KMS-11 (cell line): Measurements from ENCODE around the gene DXO.

Source experiments
- H2AFZ ChIP-seq: fragments of 200-600 bp; sonication (generic); 2 replicates; pipeline ENCODE4 v1.6.1; 2016; ENCODE audit warnings: antibody characterized with exemption, mixed run types, low read depth
- H3K27ac ChIP-seq: fragments of 200-600 bp; sonication (generic); 2 replicates; pipeline ENCODE4 v1.6.1; 2016; ENCODE audit warnings: mild to moderate bottlenecking, mixed run types
- H3K27me3 ChIP-seq: fragments of 200-600 bp; sonication (generic); 2 replicates; pipeline ENCODE4 v1.6.1; 2017; ENCODE audit warnings: mild to moderate bottlenecking, low read depth, mixed run types, moderate library complexity; ENCODE audit not compliant: insufficient read depth
- H3K36me3 ChIP-seq: fragments of 200-600 bp; sonication (generic); 2 replicates; pipeline ENCODE4 v1.6.1; 2017; ENCODE audit warnings: mild to moderate bottlenecking, mixed run types; ENCODE audit not compliant: insufficient read depth
- H3K4me1 ChIP-seq: fragments of 200-600 bp; sonication (generic); 2 replicates; pipeline ENCODE4 v1.6.1; 2016; ENCODE audit warnings: mild to moderate bottlenecking, low read depth, mixed run types; ENCODE audit not compliant: poor library complexity, severe bottlenecking
- H3K4me2 ChIP-seq: fragments of 200-600 bp; sonication (generic); 2 replicates; pipeline ENCODE4 v1.7.0; 2016; ENCODE audit warnings: mild to moderate bottlenecking, mixed run types
- H3K4me3 ChIP-seq: fragments of 200-600 bp; sonication (generic); IDR thresholded peaks from 2 replicates; pipeline ENCODE4 v1.6.1; 2017; ENCODE audit warnings: low read depth, low read length, mixed read lengths; ENCODE audit not compliant: insufficient read depth
- H3K79me2 ChIP-seq: fragments of 200-600 bp; sonication (generic); 2 replicates; pipeline ENCODE4 v1.6.1; 2016; ENCODE audit warnings: low read depth, mixed run types; ENCODE audit not compliant: insufficient read depth
- H3K9ac ChIP-seq: fragments of 200-600 bp; sonication (generic); 2 replicates; pipeline ENCODE4 v1.6.1; 2016; ENCODE audit warnings: mild to moderate bottlenecking, mixed run types
- H4K20me1 ChIP-seq: fragments of 200-600 bp; sonication (generic); 2 replicates; pipeline ENCODE4 v1.6.1; 2016; ENCODE audit warnings: mild to moderate bottlenecking, mixed run types; ENCODE audit not compliant: insufficient read depth
- TF ChIP-seq, protein P1 (sequence below): fragments of 200-600 bp; sonication (generic); conservative IDR thresholded peaks from 2 replicates; pipeline ENCODE4 v1.6.1; 2017; ENCODE audit warnings: low read depth, mild to moderate bottlenecking, antibody characterized with exemption, low read length, moderate library complexity, mixed read lengths

The DXO gene

GRCh38 chr6:31945507-31946369 is 26.2 kb downstream of the DXO start, which contains the start of gene CFB:
Gene CFB, plus strand, starts transcription at chr6:31946095. Its CDS starts 127 bp downstream, at chr6:31946222.
- H3K4me2 ChIP-seq = no peak within 1 kb of the TSS
- H3K27ac ChIP-seq = no peak within 1 kb of the TSS
- no peak within 1 kb of the TSS for H3K9ac ChIP-seq
- no peaks in the 10 kb centered on the region for H3K36me3 ChIP-seq
- H3K79me2 ChIP-seq = no peaks in the 10 kb centered on the region
- no peak within 1 kb of the TSS for H2AFZ ChIP-seq
- peaks cover 26% of the 10 kb centered on the region for H3K27me3 ChIP-seq
- no peaks in the 10 kb centered on the region for H3K4me1 ChIP-seq
- no peaks in the 10 kb centered on the region for H4K20me1 ChIP-seq
- no peak within 1 kb of the TSS for H3K4me3 ChIP-seq
- TF ChIP-seq, protein P1, sequence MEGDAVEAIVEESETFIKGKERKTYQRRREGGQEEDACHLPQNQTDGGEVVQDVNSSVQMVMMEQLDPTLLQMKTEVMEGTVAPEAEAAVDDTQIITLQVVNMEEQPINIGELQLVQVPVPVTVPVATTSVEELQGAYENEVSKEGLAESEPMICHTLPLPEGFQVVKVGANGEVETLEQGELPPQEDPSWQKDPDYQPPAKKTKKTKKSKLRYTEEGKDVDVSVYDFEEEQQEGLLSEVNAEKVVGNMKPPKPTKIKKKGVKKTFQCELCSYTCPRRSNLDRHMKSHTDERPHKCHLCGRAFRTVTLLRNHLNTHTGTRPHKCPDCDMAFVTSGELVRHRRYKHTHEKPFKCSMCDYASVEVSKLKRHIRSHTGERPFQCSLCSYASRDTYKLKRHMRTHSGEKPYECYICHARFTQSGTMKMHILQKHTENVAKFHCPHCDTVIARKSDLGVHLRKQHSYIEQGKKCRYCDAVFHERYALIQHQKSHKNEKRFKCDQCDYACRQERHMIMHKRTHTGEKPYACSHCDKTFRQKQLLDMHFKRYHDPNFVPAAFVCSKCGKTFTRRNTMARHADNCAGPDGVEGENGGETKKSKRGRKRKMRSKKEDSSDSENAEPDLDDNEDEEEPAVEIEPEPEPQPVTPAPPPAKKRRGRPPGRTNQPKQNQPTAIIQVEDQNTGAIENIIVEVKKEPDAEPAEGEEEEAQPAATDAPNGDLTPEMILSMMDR = no peak

DNA sequence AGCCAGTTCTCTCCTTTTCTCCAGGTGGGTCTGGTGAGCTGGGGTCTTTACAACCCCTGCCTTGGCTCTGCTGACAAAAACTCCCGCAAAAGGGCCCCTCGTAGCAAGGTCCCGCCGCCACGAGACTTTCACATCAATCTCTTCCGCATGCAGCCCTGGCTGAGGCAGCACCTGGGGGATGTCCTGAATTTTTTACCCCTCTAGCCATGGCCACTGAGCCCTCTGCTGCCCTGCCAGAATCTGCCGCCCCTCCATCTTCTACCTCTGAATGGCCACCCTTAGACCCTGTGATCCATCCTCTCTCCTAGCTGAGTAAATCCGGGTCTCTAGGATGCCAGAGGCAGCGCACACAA is 26.8 kb downstream of the DXO start:
- H3K4me2 ChIP-seq = no peak overlapping the region
- no peak overlapping the region for H3K4me3 ChIP-seq
- no peak overlapping the region for H2AFZ ChIP-seq

GRCh38 chr6:31943742-31944141 is 28.2 kb downstream of the DXO start:
- no peaks in the 10 kb centered on the region for H3K79me2 ChIP-seq
- H2AFZ ChIP-seq = no peak overlapping the region
- H3K4me3 ChIP-seq = no peak overlapping the region
- no peak overlapping the region for H3K4me2 ChIP-seq
- H3K4me1 ChIP-seq = no peaks in the 10 kb centered on the region
- H4K20me1 ChIP-seq = no peaks in the 10 kb centered on the region
- TF ChIP-seq, protein P1 = no peak
- no peak overlapping the region for H3K9ac ChIP-seq
- no peaks in the 10 kb centered on the region for H3K36me3 ChIP-seq
- H3K27me3 ChIP-seq = peaks cover 26% of the 10 kb centered on the region
- H3K27ac ChIP-seq = no peak overlapping the region

More for the DNA sequence above, 26.8 kb downstream of the DXO start:
- Histone ChIP-seq H3K9ac (no peak overlapping the region), H3K4me1 (no peaks in the 10 kb centered on the region), H3K27ac (no peak overlapping the region), H3K79me2 (no peaks in the 10 kb centered on the region), H3K36me3 (no peaks in the 10 kb centered on the region), H4K20me1 (no peaks in the 10 kb centered on the region), H3K27me3 (peaks cover 26% of the 10 kb centered on the region)
- TF ChIP-seq, protein P1 = no peak

- H3K4me1 ChIP-seq = no peaks in the 10 kb centered on the region
- no peak overlapping the region for H3K4me2 ChIP-seq
- no peak overlapping the region for H3K4me3 ChIP-seq
- no peak overlapping the region for H3K27ac ChIP-seq
- H4K20me1 ChIP-seq = no peaks in the 10 kb centered on the region
- H3K36me3 ChIP-seq = no peaks in the 10 kb centered on the region
- TF ChIP-seq, protein P1 = no peak
- H2AFZ ChIP-seq = no peak overlapping the region
- peaks cover 23% of the 10 kb centered on the region for H3K27me3 ChIP-seq
- H3K79me2 ChIP-seq = no peaks in the 10 kb centered on the region
- H3K9ac ChIP-seq = no peak overlapping the region
These were observed 31.7 kb downstream of the DXO start for GRCh38 chr6:31940256-31940664.
